AG10803 (cell line): ENCODE data around the gene MCTP1.

Source experiments
- DNase-seq: peaks from one replicate; pipeline ENCODE4 v3.0.0; 2010; ENCODE audit warnings: low read depth
- H3K4me3 ChIP-seq: 2 replicates; pipeline ENCODE4 v1.5.1; 2011; ENCODE audit warnings: mild to moderate bottlenecking, low read length, control low read depth
- TF ChIP-seq, protein P1 (sequence below): conservative IDR thresholded peaks from 2 replicates; pipeline ENCODE4 v1.5.1; 2011; ENCODE audit warnings: mild to moderate bottlenecking, low read length, control low read depth, inconsistent platforms

The MCTP1 gene

DNA sequence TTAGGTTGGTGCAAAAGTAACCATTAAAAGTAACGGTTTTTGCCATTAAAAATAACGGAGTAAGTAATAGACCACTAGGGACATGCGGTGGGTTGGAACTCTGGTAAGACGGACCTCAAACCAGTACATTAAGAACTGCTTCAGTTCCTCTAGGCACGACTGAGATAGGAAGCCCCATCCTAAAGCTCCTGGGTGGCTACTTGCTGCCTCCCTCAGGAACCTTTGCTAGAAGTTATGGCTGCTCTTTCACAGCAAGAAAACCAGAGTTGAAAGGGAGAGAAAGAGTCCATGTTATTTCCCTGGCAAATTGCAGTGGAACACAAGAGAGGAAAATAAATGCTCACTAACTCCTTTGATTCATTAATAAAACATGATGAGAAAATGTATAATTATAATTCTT is 47.6 kb downstream of the MCTP1 start:
- no peak overlapping the region for H3K4me3 ChIP-seq
- TF ChIP-seq, protein P1, sequence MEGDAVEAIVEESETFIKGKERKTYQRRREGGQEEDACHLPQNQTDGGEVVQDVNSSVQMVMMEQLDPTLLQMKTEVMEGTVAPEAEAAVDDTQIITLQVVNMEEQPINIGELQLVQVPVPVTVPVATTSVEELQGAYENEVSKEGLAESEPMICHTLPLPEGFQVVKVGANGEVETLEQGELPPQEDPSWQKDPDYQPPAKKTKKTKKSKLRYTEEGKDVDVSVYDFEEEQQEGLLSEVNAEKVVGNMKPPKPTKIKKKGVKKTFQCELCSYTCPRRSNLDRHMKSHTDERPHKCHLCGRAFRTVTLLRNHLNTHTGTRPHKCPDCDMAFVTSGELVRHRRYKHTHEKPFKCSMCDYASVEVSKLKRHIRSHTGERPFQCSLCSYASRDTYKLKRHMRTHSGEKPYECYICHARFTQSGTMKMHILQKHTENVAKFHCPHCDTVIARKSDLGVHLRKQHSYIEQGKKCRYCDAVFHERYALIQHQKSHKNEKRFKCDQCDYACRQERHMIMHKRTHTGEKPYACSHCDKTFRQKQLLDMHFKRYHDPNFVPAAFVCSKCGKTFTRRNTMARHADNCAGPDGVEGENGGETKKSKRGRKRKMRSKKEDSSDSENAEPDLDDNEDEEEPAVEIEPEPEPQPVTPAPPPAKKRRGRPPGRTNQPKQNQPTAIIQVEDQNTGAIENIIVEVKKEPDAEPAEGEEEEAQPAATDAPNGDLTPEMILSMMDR, result no peak
- no peak for DNase-seq

DNA sequence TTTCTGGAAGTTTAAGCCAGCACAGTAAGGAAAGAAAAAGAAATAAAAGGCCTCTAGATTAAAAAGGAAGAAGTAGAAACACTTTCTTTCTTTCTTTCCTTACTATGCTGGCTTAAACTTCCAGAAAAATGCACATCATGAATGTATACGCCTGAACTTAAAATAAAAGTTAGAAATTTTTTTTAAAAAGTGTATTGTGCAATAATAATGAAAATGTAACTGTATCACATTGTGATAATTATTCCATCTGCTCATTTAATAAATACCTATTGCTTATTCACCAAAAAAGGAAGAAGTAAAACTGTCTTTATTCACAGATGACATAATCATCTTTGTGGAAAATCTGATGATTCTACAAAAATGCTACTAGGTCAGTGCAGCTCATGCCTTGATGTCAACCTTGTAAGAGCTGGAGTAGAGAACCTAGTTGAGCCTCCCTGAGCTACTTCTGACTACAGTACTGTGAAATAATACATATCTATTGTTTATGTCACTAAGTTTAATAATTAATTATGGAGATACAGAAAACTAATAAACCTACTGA is 49.4 kb downstream of the MCTP1 start:
- TF ChIP-seq, protein P1, result no peak
- no peak overlapping the region for H3K4me3 ChIP-seq
- DNase-seq, result no peak

DNA sequence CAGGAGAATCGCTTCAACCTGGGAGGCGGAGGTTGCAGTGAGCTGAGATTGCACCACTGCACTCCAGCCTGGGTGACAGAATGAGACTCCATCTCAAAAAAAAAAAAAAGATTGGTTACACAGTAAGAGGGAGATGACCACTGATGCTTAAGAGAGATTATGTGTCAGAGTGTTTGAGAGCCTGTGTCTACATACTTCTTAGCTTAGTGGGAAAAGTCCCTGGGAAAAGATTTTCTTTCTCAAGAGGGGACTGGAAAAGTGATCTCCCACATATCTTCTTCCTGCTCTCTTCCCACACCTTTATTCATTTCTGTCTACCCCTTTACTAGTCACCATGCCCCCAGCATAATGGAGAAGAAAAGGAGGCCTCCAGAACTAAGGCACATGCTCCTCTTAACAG is 55.2 kb downstream of the MCTP1 start:
- DNase-seq, result no peak
- H3K4me3 ChIP-seq, result no peak overlapping the region
- TF ChIP-seq, protein P1, result no peak

DNA sequence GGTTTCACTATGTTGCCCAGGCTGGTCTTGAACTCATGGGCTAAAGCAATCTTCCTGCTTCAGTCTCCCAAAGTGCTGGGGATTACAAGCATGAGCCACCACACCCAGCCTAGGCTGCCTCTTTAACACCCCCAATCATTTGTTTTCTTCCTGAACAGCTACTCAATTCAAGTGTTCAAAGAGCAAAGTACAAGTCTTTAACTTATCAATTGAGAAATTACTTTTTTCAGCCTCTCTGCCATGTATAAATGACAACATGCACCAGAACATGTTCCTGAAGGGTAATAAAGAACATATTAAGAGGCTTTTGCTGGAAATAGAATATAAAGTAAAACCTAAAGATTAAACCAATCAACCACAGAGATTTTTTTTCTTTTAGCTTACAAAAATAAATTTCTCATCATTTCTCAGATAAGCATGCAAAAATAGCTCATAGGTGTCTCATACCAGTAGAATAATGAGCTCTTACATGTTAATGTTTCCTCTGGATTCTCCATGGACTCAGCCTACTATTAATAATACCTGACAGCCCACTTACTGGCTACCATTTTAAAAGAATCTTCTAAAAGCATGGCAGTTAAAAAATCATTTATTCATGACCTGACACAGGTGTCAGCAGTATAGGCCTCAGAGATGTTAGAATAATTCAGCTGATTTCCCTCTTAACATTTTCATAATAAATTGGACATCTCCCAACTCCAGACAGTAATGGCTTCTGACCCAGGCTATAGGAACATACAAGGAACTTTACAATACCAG is 60.0 kb downstream of the MCTP1 start:
- no peak for DNase-seq
- TF ChIP-seq, protein P1, result no peak
- H3K4me3 ChIP-seq, result no peak overlapping the region

DNA sequence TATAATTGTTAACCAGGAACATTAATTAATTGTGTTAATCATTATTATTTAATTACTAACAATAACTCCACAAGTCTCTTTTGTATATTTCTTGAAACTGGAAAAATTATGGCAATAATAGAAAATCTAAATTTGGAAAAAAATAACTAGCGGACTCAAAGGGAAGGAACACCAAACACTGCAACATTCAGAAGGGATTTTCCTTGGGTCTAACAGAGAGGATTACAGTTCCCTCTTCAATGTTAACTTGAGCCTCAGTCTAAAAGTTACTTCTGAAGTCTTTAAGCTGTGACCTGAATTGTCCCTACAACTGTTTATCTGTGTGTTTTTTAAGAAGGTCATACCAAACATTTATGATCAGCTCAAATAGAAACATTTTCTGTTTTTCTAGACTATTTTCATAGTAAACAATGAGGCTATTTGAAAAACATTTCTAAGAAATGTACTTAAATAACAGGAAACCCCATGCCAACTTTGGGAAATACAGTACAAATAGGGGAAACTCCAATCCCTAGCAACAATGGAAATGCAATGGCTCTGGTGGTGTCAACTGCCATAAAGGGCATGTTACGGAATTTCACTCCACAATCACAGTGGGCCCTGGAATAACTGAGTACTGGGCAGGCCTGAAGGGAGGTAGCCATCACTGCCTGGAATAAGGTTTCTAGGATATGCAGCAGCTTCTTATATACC is 61.2 kb downstream of the MCTP1 start:
- TF ChIP-seq, protein P1, result no peak
- no peak overlapping the region for H3K4me3 ChIP-seq
- no peak for DNase-seq

DNA sequence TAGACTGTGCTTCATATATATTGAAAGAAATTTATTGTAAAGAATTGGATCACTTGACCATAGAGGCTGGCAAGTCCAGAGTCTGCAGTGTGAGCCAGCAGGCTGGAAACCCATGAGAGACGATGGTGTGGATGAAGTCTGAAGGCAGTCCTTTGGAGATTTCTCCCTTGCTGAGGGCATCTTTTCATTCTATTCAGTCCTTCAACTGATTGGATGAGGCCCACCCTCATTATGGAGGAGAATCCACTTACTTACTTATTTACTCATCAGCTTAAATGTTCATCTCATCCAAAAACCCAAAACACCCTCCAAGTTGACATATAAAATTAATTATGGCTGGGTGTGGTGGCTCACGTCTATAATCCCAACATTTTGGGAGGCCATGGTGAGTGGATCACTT is 62.1 kb downstream of the MCTP1 start:
- TF ChIP-seq, protein P1, result no peak
- H3K4me3 ChIP-seq, result no peak overlapping the region
- DNase-seq, result no peak

DNA sequence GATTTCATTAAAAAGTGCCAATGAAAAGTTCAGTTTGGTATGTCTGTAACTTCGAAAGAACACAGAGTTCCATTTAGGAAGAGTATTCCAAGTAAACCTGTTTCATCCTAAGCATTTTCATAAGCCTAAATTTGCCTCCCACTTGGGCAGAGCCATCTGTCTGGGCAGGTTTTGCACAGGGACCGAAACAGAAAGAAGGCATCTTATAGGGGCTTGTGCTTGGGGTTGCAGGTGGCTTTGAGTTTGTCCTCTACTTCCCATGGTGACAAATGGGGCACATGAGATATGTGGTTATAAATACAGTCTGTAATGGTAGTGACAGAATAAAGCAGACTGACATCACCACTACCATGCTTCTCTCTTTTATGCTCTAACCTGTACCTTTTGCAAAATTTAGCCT is 63.7 kb downstream of the MCTP1 start:
- TF ChIP-seq, protein P1, result no peak
- no peak for DNase-seq
- H3K4me3 ChIP-seq, result no peak overlapping the region
